ENCODE measurements around the gene GALM. TPM values are rescaled to one million over a fixed set of nuclear protein-coding genes. Genes with fewer than 3 reads are reported as not detected.
"Not testable (repeated sequence)": the region's sequence is repeated elsewhere in the genome, so short reads cannot be mapped to it uniquely, and the experiment has no call there.

Gene GALM
- total and polyA plus RNA-seq, 12 donors, result 40.0 to 351 (median 151) TPM

DNA sequence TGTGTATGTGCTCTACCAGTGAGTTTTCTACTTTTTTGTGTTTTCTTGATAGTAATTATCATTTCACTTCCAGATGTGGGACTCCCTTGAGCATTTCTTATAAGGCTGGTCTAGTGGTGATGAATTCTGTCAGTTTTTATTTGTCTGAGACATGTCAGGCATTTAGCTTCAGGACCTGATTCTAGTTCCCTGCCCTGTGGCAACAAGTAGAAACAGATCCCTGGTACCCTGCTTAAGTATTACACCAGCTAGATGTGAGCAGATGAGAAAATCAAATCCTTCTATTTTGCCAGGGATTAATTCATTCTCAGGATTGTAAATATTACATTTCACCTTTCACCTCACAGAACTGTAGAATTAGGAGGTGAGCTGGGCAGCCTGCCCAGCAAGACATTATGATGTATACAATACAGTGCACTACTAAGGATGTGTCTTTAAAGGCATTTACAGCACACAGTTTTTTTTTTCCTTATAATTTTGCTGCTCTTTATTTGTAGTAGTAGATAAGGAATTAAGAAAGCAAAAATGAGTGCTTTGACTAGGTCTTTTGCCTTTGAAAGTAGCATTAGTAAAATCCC lies 35.1 kb downstream of the GALM start:
- peak in 1 of 7 donors; percentile 41 for DNase-seq
- TF ChIP-seq, protein P1, sequence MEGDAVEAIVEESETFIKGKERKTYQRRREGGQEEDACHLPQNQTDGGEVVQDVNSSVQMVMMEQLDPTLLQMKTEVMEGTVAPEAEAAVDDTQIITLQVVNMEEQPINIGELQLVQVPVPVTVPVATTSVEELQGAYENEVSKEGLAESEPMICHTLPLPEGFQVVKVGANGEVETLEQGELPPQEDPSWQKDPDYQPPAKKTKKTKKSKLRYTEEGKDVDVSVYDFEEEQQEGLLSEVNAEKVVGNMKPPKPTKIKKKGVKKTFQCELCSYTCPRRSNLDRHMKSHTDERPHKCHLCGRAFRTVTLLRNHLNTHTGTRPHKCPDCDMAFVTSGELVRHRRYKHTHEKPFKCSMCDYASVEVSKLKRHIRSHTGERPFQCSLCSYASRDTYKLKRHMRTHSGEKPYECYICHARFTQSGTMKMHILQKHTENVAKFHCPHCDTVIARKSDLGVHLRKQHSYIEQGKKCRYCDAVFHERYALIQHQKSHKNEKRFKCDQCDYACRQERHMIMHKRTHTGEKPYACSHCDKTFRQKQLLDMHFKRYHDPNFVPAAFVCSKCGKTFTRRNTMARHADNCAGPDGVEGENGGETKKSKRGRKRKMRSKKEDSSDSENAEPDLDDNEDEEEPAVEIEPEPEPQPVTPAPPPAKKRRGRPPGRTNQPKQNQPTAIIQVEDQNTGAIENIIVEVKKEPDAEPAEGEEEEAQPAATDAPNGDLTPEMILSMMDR (IDR thresholded peaks at IDR 0.05), result no peak
- TF ChIP-seq POLR2A (IDR thresholded peaks at IDR 0.05), result no peak
- Histone ChIP-seq H3K27ac (peak overlapping the region in 1 of 5 donors; percentile 2), H3K4me3 (no peak overlapping the region), H3K36me3 (replicated peaks in 1 of 2) (no peaks in the 10 kb centered on the region), H3K9me3 (replicated peaks in 1 of 3) (no peaks in the 10 kb centered on the region), H3K27me3 (no peaks in the 10 kb centered on the region), H3K4me1 (replicated peaks in 1 of 2) (peaks cover 4 to 16% of the 10 kb centered on the region in 2 donors)
- intact Hi-C loops (cut with DNase I), result loop anchor here in 1 of 2 donors (10.0 kb wide), 1 partner anchor 106 kb away; no protein-coding TSS in a partner anchor

DNA sequence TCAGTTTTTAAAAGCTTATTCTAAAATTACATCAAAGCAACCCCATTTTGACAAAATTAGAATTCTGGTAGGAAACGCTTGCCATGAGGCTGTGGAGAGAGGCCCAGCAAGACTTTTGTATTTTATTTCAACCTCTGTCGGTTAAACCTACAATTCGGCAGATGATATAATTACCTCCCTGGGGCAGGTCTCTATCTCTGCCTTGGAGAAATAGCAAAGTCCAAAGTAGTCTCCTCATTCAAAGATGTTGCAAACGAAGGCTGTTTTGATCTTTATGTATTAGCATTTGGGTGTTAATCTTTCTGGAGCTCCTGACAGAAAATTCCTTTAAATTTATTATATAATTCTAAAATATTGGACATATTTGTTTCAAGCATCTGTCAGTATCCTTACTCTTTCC lies 35.6 kb downstream of the GALM start:
- 89 to 91% (median 91%) methylated on average over 4 of the region's 4 CpGs for WGBS, 4 donors
- Histone ChIP-seq H3K27me3 (no peaks in the 10 kb centered on the region), H3K36me3 (replicated peaks in 1 of 2) (no peaks in the 10 kb centered on the region), H3K27ac (no peak overlapping the region), H3K4me1 (replicated peaks in 1 of 2) (peaks cover 4 to 16% of the 10 kb centered on the region in 2 donors), H3K4me3 (no peak overlapping the region), H3K9me3 (replicated peaks in 1 of 3) (no peaks in the 10 kb centered on the region)
- no peak for TF ChIP-seq POLR2A (IDR thresholded peaks at IDR 0.05)
- TF ChIP-seq, protein P1 (IDR thresholded peaks at IDR 0.05), result no peak
- intact Hi-C loops (cut with DNase I), result loop anchor here in 1 of 2 donors (10.0 kb wide), 1 partner anchor 107 kb away; no protein-coding TSS in a partner anchor
- DNase-seq, result peak in 1 of 7 donors; percentile 5

DNA sequence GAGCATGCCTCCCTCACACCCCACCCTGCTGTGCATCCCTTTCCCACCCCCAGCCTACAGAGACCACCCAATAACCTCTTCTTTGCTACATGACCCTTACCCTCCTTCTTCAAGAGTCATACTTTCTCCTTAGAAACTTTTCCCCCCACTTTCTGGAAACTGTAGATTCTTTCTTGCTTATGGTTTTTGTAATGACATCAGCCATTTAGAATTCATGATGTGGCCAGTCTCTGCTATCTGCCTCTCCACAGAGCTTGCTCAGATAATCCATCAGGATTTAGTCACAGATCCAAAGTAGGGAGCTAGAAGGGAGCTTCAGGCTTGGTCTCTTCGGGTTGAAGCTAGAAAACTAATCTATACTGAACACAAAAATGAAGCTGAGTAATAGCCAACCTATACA lies 36.5 kb downstream of the GALM start:
- no peaks in the 10 kb centered on the region for H3K27me3 ChIP-seq
- TF ChIP-seq, protein P1 (IDR thresholded peaks at IDR 0.05), result no peak
- TF ChIP-seq POLR2A (IDR thresholded peaks at IDR 0.05), result no peak
- H3K27ac ChIP-seq, result no peak overlapping the region
- H3K36me3 ChIP-seq (replicated peaks in 1 of 2), result no peaks in the 10 kb centered on the region
- DNase-seq, result peak in 1 of 7 donors; percentile 44
- no peak overlapping the region for H3K4me3 ChIP-seq
- H3K4me1 ChIP-seq (replicated peaks in 1 of 2), result peaks cover 0 to 10% of the 10 kb centered on the region in 2 donors
- intact Hi-C loops (cut with DNase I), result loop anchor here in 1 of 2 donors (10.0 kb wide), 1 partner anchor 108 kb away; no protein-coding TSS in a partner anchor
- WGBS, 4 donors, result 42 to 62% (median 51%) methylated on average over 1 of the region's 1 CpG
- H3K9me3 ChIP-seq (replicated peaks in 1 of 3), result no peaks in the 10 kb centered on the region

DNA sequence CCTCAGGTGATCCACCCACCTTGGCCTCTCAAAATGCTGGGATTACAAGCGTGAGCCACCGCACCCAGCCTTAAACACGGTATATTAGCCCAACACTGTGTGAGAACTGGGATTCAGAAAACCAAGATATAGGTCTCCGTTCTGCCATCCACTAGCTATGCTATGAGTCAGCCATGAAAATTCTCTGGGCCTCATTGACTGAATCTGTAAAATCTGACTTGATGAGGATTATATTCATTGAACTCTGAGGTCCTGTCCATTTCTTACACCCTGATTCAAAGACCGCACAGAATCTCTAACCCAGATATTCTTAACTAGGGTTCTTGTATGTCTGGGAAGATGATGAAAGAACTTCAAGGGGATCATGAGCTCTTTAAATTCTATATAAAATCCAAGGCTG lies 37.4 kb downstream of the GALM start:
- H3K27me3 ChIP-seq; H3K4me3 ChIP-seq; H3K36me3 ChIP-seq (replicated peaks in 1 of 2); H3K9me3 ChIP-seq (replicated peaks in 1 of 3); H3K4me1 ChIP-seq (replicated peaks in 1 of 2); H3K27ac ChIP-seq: not testable (repeated sequence)
- intact Hi-C loops (cut with DNase I), result loop anchor here in 1 of 2 donors (10.0 kb wide), 1 partner anchor 109 kb away; no protein-coding TSS in a partner anchor
- 98 to 100% (median 98%) methylated on average over 5 of the region's 5 CpGs for WGBS, 4 donors
- peak in 1 of 7 donors; percentile 51 for DNase-seq

DNA sequence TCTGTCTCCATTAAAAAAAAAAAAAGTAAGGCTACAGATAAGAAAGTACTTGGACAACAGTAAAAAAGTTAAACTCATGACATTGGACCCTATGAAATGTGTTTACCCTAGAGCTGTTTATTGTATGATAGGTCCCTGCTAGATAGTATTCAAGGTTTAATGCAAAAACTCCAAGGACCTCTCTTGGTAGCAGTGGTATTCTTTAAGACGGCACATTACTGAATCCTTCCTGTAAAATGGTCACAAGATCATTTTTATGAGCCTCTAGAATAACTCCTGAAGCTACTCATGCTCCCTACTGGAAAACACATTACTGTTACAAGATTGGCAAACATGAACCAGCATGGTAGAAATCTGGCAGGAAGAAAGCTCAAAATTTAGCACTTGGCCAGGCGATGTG lies 38.8 kb downstream of the GALM start:
- WGBS, 4 donors, result 89 to 95% (median 93%) methylated on average over 2 of the region's 2 CpGs
- Histone ChIP-seq H3K9me3 (replicated peaks in 1 of 3) (no peaks in the 10 kb centered on the region), H3K36me3 (replicated peaks in 1 of 2) (peaks cover 0 to 2% of the 10 kb centered on the region in 2 donors), H3K27ac (peak overlapping the region in 1 of 5 donors; percentile 3), H3K4me3 (no peak overlapping the region), H3K27me3 (no peaks in the 10 kb centered on the region), H3K4me1 (replicated peaks in 1 of 2) (peaks cover 0 to 9% of the 10 kb centered on the region in 2 donors)
- intact Hi-C loops (cut with DNase I), result loop anchor here in 1 of 2 donors (10.0 kb wide), 1 partner anchor 110 kb away; no protein-coding TSS in a partner anchor
- no peak for DNase-seq
- no peak for TF ChIP-seq POLR2A (IDR thresholded peaks at IDR 0.05)
- TF ChIP-seq, protein P1 (IDR thresholded peaks at IDR 0.05), result no peak

Measured in adrenal gland (tissue), 12 donors.